CD4-positive, alpha-beta T cell treated with Interferon alpha-2 for 1 hour (primary cell): ENCODE data around the gene PWP2.
"Not testable (repeated sequence)": the region's sequence is repeated elsewhere in the genome, so short reads cannot be mapped to it uniquely, and the experiment has no call there.

ENCODE experiments used
- DNase-seq, 2 donors: peaks; one replicate each; pipeline ENCODE4 v3.0.0-alpha.2; 2020 to 2022

Gene PWP2

DNA sequence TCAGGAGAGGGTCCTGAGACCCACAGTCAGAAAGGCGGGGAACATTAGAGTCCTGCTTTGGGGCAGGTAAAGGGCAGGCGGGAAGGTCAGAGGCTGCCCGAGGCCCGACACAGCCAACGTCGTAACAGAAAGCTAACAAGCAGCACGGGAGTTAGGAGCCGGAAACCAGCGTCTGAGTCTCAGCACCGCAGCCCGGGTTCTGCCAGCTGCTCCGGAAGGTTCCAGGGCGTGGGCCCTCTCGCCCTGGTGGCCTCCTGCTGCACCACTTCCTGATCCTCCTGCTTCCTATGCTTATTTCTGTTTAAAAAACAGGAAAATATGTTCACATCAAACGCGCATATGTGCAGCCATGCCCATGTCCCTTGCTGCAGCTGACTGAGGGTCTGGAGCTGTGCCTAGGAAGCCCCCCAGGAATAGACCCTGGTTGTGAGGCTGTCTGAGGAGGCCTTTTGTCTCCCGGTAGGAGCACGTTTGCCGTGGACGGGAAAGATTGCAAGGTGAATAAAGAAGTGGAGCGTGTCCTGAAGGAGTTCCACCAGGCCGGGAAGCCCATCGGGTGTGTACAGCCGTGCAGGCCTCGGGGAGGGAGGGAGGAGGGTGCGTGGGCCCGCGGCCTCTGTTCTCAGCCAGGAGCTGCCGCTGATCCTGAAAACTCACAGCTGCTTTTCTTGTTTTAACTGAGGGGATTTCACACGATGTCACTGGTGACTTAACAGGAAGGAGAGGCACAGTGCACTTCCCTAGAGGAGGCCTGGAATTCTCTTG, 32.8 kb downstream of the PWP2 start:
- DNase-seq, result peak in 1 of 2 donors; percentile 6

DNA sequence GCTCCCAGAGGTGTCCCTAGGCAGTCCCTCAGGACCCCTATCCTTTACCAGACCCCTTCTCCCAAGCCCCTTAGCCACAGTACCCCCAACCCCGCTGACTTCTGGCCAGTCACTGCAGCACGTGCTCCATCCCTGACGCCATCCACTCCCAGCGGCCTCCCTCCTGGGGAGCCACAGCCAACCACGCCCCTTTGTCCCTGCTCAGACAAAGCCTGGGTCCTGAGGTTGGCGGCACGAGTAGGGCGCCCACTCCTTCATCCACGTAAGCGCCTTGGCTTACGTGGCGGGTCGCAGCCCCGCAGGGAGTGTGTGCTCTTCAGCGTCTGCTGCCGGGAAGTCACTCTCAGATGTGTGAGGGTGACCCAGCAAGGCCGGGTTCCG, 33.3 kb downstream of the PWP2 start:
- not testable (repeated sequence) for DNase-seq

GRCh38 chr21:44142470-44142869, 35.3 kb downstream of the PWP2 start:
- DNase-seq, result not testable (repeated sequence)

- DNase-seq, result peak; percentile 54 to 64
Measured at GRCh38 chr21:44143380-44143779, 36.2 kb downstream of the PWP2 start.

DNA sequence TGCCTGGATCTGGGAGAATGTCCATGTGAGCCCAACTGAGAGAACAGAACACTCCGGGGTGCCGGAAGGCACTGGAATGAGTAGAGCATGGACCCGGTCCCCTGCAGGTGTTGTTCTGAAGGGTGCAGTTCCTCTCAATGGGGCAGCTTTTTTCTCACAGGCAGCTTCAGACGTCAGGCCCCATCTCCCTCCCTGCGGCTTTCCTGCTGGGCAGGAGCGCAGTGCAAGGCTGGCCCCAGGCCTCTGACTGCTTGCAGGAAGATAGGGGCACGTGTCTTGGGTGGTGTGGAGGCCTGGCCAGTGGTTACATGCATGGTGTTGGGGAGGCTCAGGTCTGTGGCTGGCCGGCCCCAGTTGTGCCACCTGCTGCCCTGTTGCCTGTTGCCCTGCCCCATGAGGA, 36.8 kb downstream of the PWP2 start:
- peak in 1 of 2 donors; percentile 23 for DNase-seq

DNA sequence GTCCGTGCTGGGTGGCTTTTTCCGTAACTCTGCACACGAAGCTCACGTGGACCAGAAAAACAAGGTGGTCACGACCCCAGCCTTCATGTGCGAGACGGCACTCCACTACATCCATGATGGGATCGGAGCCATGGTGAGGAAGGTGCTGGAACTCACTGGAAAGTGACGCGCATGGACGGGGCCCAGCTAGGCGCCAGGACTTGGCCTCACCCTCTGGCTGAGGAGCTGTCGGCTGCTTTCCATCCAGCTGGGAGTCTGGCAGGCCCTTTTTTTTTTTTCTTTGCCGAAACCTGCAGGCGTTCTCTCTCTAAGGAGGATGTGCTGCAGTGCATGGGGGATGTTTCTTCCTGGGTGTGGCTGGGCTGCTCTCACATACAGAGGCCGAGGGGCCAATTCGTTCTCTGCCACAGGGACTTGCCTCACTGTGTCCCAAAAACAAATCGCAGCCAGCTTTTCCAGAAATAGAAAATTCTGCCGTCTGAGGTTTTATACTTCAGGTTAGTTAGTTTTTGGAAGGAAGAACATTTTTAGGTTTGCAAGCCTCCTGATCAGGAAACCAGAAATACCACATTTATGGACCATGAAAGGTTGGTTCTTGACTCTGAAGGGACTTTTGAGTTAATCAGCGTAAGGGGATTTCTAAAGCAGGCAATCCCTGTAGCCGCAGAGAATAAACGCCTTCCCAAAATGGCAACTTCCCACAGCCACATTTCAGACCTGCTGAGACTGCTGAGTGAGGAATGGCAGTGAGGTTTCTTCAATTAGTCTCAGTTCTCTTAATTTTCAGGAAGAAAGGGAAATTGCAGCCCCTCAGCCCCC, 37.8 kb downstream of the PWP2 start:
- DNase-seq, result not testable (repeated sequence)

GRCh38 chr21:44145616-44146015, 38.4 kb downstream of the PWP2 start:
- not testable (repeated sequence) for DNase-seq

GRCh38 chr21:44147108-44147507, 39.9 kb downstream of the PWP2 start:
- DNase-seq, result not testable (repeated sequence)

GRCh38 chr21:44150255-44150654, 43.1 kb downstream of the PWP2 start:
- not testable (repeated sequence) for DNase-seq

DNA sequence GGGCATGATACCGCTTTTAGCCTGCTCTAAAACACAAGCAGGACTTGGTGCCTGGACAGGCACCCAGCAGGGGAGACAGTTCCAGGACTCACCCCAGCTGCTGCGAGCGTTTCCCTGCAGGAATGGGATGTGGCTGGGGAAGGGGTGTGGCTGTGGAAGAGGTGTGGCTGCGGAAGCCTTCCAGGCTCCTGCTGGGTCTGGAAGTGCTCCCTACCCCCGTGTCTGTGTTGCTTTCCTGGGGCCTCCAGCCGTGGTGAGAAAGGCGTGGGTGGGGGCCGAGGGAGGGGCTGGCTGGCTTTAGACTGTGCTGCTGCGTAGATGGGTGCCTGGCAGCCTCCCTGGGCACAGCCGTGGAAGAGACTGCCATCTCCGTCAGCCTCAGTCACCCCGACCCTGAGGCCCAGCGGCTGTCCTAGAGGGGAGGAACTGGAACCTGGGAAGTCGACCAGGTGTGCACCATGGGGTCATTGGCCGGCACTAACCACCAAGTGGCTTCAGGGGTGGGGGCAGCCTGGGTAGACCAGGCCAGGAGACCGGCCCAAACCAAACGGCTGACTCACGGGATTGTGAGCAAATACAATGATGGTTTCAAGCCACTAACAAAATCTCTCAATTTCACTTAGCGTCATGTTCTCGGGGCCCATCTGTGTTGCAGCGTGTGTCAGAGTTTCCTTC, 46.2 kb downstream of the PWP2 start:
- DNase-seq, result not testable (repeated sequence)

- DNase-seq, result peak; percentile 37 to 54
Measured at GRCh38 chr21:44153889-44154228, 46.7 kb downstream of the PWP2 start.

GRCh38 chr21:44154816-44155230, 47.6 kb downstream of the PWP2 start:
- DNase-seq, result not testable (repeated sequence)

- DNase-seq, result peak in 1 of 2 donors; percentile 15
Measured at GRCh38 chr21:44155231-44155993, 48.2 kb downstream of the PWP2 start.

DNA sequence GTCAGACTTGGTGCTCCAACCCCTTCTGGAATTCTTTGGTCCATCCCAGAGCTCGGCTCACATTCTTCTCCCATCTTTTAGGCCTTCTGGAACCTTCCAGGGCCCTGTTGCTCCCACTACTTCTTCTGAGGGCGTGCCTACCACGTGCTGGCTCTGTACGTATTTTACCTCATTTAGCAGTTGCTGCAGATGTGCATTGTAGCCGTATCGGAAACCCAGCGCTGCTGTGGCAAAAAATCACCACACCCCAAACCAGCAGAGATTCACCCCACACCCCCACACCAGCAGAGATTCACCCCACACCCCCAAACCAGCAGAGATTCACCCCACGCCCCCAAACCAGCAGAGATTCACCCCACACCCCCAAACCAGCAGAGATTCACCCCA, 48.8 kb downstream of the PWP2 start:
- not testable (repeated sequence) for DNase-seq

- DNase-seq, result peak in 1 of 2 donors; percentile 9
Measured at GRCh38 chr21:44157439-44158081, 50.4 kb downstream of the PWP2 start.

- not testable (repeated sequence) for DNase-seq
Measured at GRCh38 chr21:44158082-44158468, 50.9 kb downstream of the PWP2 start.

GRCh38 chr21:44159349-44160297, 52.4 kb downstream of the PWP2 start:
- DNase-seq, result not testable (repeated sequence)

DNA sequence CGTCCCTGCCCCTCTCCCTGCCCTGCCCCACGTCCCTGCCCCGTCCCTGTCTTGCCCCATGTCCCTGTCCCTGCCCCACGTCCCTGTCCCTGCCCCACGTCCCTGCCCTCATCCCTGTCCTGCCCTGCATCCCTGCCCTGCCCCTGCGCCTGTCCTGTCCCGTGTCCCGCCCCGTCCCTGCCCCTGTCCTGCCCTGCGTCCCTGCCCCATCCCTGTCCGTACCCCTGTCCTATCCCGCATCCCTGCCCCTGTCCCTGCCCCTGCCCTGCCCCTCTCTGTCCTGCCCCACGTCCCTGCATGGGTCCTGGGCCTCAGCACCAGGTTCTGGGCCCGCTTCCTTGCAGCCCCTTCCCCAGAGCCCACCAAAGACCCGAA, 53.1 kb downstream of the PWP2 start:
- DNase-seq, result not testable (repeated sequence)

DNA sequence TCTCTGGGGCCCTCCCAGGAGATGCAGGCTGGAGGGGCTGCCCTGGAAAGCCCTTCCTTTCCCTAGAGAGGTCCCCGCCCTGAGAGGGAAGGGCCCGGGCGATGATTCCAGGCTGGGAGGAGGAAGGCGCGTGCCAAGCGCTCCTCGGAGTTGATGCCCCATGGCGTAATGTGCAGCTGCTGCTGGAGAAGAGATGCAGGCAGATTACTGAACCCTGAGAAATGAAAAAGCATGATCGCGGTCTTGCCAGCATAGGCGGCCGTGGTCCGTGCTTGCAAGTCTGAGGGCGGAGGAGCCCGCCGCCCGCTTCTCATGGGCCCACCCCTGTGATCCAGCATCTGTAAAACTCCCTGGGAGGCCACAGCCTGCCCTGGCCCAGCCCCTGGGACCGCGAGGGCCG, 53.6 kb downstream of the PWP2 start:
- DNase-seq, result not testable (repeated sequence)

- DNase-seq, result not testable (repeated sequence)
Measured at GRCh38 chr21:44163167-44163653, 56.0 kb downstream of the PWP2 start.

- not testable (repeated sequence) for DNase-seq
Measured at GRCh38 chr21:44165933-44166332, 58.7 kb downstream of the PWP2 start.
